CD4-positive, alpha-beta memory T cell (primary cell): ENCODE measurements around the gene KBTBD12. TPM values are rescaled to one million over a fixed set of nuclear protein-coding genes. Genes with fewer than 3 reads are reported as not detected.

Experiments used
- CTCF ChIA-PET: fragments of 350-600 bp; sonication (Branson Sonifier 250); formaldehyde crosslinking; loops from one replicate; lab custom pipeline; 2021; ENCODE audit warnings: inconsistent platforms; ENCODE audit not compliant: partially characterized antibody; lab: Charles Lee
- POLR2A ChIA-PET: fragments of 350-600 bp; sonication (Branson Sonifier 250); formaldehyde crosslinking; loops from one replicate; lab custom pipeline; 2021; ENCODE audit not compliant: partially characterized antibody; lab: Charles Lee
- DNase-seq, 5 donors: peaks; one replicate each; pipeline versions ENCODE4 v3.0.0 to v3.0.0-alpha.2; 2020 to 2022; ENCODE audit warnings: mixed read lengths in 1 of 5
- H3K27ac ChIP-seq: one replicate; pipeline ENCODE4 v1.7.0; 2013; ENCODE audit warnings: low read depth, low read length
- H3K27me3 ChIP-seq: 2 replicates; pipeline ENCODE4 v1.7.0; 2013; ENCODE audit warnings: mild to moderate bottlenecking, low read length, moderate library complexity; ENCODE audit not compliant: insufficient read depth
- H3K36me3 ChIP-seq: 2 replicates; pipeline ENCODE4 v1.7.0; 2013; ENCODE audit warnings: mild to moderate bottlenecking, low read length, moderate library complexity; ENCODE audit not compliant: insufficient read depth
- H3K4me1 ChIP-seq: 2 replicates; pipeline ENCODE4 v1.7.0; 2013; ENCODE audit warnings: mild to moderate bottlenecking, low read length, moderate library complexity; ENCODE audit not compliant: insufficient read depth
- H3K4me3 ChIP-seq, 2 donors: one replicate each; pipeline ENCODE4 v1.7.0; 2013; ENCODE audit warnings: low read length in 2 of 2, mild to moderate bottlenecking in 1 of 2
- H3K9me3 ChIP-seq, 2 donors: one replicate each; pipeline ENCODE4 v1.7.0; 2013; ENCODE audit warnings: low read length in 2 of 2, control low read depth in 1 of 2; ENCODE audit not compliant: control insufficient read depth in 1 of 2
- H3K27ac Mint-ChIP-seq, 7 donors: one replicate each; pipeline ENCODE4 v1.8.0; 2020 to 2021; ENCODE audit warnings: mixed read lengths in 7 of 7, mild to moderate bottlenecking in 6 of 7, inconsistent platforms in 3 of 7, moderate library complexity in 3 of 7
- H3K27me3 Mint-ChIP-seq, 2 donors: one replicate each; pipeline ENCODE4 v1.8.0; 2020 to 2021; ENCODE audit warnings: mixed read lengths in 2 of 2
- H3K36me3 Mint-ChIP-seq, 2 donors: one replicate each; pipeline ENCODE4 v1.8.0; 2020 to 2021; ENCODE audit warnings: mixed read lengths in 2 of 2, inconsistent platforms in 1 of 2, mild to moderate bottlenecking in 1 of 2
- H3K4me1 Mint-ChIP-seq, 4 donors: one replicate each; pipeline ENCODE4 v1.8.0; 2020 to 2021; ENCODE audit warnings: mixed read lengths in 4 of 4, mild to moderate bottlenecking in 1 of 4
- H3K4me3 Mint-ChIP-seq, 8 donors: one replicate each; pipeline ENCODE4 v1.8.0; 2020 to 2021; ENCODE audit warnings: mixed read lengths in 8 of 8, mild to moderate bottlenecking in 7 of 8, moderate library complexity in 6 of 8, inconsistent platforms in 3 of 8
- H3K9me3 Mint-ChIP-seq, 8 donors: one replicate each; pipeline ENCODE4 v1.8.0; 2020 to 2021; ENCODE audit warnings: mixed read lengths in 8 of 8, mild to moderate bottlenecking in 5 of 8, inconsistent platforms in 3 of 8, moderate library complexity in 1 of 8
- intact Hi-C: fragments of 100-400 bp; cut with micrococcal nuclease; formaldehyde crosslinking; loops from one replicate; pipeline ENCODE4 v1.15.1; 2023
- polyA plus RNA-seq, 2 donors: library from polyadenylated mRNA; unstranded; fragments of 300-500 nt; fragmentation: Illumina TruSeq; gene quantifications; one replicate each; pipeline ENCODE4 v1.2.3, GENCODE V29; 2021
- total RNA-seq, 2 experiments: library from RNA; stranded (reverse); gene quantifications; one replicate each; pipeline ENCODE4 v1.2.3, GENCODE V29; 2021

Gene KBTBD12
- total and polyA plus RNA-seq, 4 experiments from 2014 or later, result 0.06 TPM; not detected in 3

DNA sequence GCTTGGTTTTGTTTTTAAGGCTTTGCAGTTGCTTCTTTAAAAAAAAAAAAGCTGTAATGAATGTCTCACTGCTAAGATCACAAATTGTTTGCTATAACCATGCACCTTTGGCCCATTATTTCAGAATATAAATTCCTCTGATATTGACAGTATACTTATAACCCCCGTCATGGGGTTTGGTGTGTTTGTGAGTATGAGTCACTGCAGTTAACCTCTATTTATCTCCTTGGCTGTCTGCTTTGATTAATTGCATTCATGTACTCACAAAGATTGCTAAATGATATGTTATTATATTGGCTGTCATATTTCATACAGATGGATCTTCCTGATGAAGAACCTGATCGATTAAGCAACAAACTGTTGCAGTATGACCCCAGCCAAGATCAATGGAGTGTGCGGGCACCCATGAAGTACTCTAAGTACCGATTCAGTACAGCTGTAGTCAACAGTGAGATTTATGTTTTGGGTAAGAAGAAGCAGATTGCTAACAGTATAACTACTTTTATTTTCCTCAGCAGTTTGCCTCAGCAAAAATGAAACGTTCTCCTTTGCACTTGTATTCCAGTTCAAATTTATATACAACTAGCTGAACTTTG lies 14.9 kb downstream of the KBTBD12 start:
- peaks cover 30 to 32% of the 10 kb centered on the region in 2 donors for H3K27me3 Mint-ChIP-seq
- intact Hi-C loops, result no loop called here

DNA sequence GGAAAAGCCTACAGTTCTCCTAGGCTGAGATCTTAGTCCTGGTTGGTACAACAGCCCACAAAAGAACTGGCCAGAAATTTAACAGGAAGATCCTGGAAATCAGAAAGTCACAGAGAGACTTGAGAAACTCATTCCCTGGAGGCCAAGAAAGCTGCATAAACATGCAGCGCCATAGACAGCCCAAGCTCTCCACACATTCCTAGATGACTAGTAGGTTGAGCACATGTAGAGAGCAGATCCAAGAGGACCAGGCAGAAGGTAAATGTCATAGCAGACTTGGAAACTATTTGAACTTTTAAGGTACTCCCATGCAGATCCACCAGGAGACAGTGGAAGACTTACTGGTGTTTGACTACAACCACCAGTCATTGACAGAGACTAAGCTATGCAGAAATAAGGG lies 18.4 kb downstream of the KBTBD12 start:
- peaks cover 0 to 4% (median 0%) of the 10 kb centered on the region in 8 donors for H3K9me3 Mint-ChIP-seq
- no peaks in the 10 kb centered on the region for H3K27me3 ChIP-seq
- peaks cover 25 to 26% of the 10 kb centered on the region in 2 donors for H3K27me3 Mint-ChIP-seq
- intact Hi-C loops, result no loop called here
- H3K4me3 Mint-ChIP-seq, result no peak overlapping the region
- DNase-seq, result no peak
- H3K36me3 ChIP-seq, result no peaks in the 10 kb centered on the region
- CTCF ChIA-PET, result no interaction called here
- no peak overlapping the region for H3K27ac ChIP-seq
- peak overlapping the region in 1 of 7 donors; percentile 0 for H3K27ac Mint-ChIP-seq
- no peaks in the 10 kb centered on the region for H3K9me3 ChIP-seq
- no peak overlapping the region for H3K4me3 ChIP-seq
- no peaks in the 10 kb centered on the region for H3K36me3 Mint-ChIP-seq
- H3K4me1 Mint-ChIP-seq, result no peaks in the 10 kb centered on the region
- no peaks in the 10 kb centered on the region for H3K4me1 ChIP-seq
- POLR2A ChIA-PET, result no interaction called here

More for the DNA sequence above, 14.9 kb downstream of the KBTBD12 start:
- Mint-ChIP-seq H3K4me3 (no peak overlapping the region), H3K9me3 (peaks cover 0 to 4% (median 0%) of the 10 kb centered on the region in 8 donors), H3K36me3 (no peaks in the 10 kb centered on the region), H3K4me1 (peaks cover 0 to 5% (median 3%) of the 10 kb centered on the region in 4 donors), H3K27ac (no peak overlapping the region)
- DNase-seq, result no peak
- Histone ChIP-seq H3K27me3 (no peaks in the 10 kb centered on the region), H3K9me3 (no peaks in the 10 kb centered on the region), H3K4me3 (no peak overlapping the region), H3K4me1 (no peaks in the 10 kb centered on the region), H3K27ac (no peak overlapping the region), H3K36me3 (no peaks in the 10 kb centered on the region)
- POLR2A ChIA-PET, result no interaction called here
- CTCF ChIA-PET, result no interaction called here

DNA sequence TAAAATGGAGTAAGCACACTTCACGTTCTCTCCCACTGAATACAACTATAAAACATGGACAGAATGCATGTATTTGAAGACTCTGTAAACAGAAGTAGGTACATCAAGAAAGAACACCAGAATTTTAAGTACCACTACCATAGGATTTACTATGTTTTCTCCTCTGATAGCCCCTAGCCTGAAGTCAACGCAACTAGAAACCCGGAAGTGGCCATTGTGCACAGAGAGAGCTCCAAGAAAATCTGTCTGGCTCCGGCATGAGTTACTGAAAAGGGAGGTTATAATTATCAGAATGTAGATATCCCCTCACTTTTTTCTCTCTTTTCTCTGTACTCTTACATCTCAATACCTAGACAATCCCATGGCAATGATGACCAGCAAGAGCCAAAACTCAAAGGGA lies 23.8 kb downstream of the KBTBD12 start:
- Histone ChIP-seq H3K4me1 (no peaks in the 10 kb centered on the region), H3K4me3 (no peak overlapping the region), H3K27me3 (peaks cover 5% of the 10 kb centered on the region), H3K9me3 (no peaks in the 10 kb centered on the region), H3K27ac (no peak overlapping the region), H3K36me3 (no peaks in the 10 kb centered on the region)
- peaks cover 0 to 2% of the 10 kb centered on the region in 2 donors for H3K36me3 Mint-ChIP-seq
- H3K27me3 Mint-ChIP-seq, result peaks cover 8 to 12% of the 10 kb centered on the region in 2 donors
- no peak for DNase-seq
- intact Hi-C loops, result no loop called here
- no peak overlapping the region for H3K27ac Mint-ChIP-seq
- ChIA-PET CTCF (no interaction called here), POLR2A (no interaction called here)
- no peak overlapping the region for H3K4me3 Mint-ChIP-seq
- H3K9me3 Mint-ChIP-seq, result peaks cover 5 to 24% (median 12%) of the 10 kb centered on the region in 8 donors
- no peaks in the 10 kb centered on the region for H3K4me1 Mint-ChIP-seq

DNA sequence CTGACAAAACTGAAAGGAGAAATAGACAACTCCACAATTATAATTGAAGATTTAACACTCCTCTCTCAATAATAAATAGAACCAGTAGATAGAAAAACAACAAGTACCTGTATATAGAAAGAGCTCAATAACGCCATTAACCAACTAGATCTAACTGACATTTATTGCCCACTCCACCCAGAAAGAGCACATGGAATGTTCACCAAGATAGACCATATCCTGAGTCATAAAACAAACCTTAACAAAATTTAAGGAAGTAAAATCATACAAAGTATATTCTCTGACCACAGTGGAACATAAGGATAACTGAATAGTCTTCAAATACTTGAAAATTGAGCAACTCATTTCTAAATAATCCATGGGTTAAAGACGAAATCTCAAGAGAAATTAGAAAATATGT lies 25.1 kb downstream of the KBTBD12 start:
- Histone ChIP-seq H3K4me1 (no peaks in the 10 kb centered on the region), H3K36me3 (no peaks in the 10 kb centered on the region), H3K9me3 (no peaks in the 10 kb centered on the region), H3K27ac (no peak overlapping the region), H3K4me3 (no peak overlapping the region), H3K27me3 (peaks cover 5% of the 10 kb centered on the region)
- H3K27me3 Mint-ChIP-seq, result peaks cover 2 to 9% of the 10 kb centered on the region in 2 donors
- peaks cover 0 to 2% of the 10 kb centered on the region in 2 donors for H3K36me3 Mint-ChIP-seq
- no peak for DNase-seq
- ChIA-PET POLR2A (no interaction called here), CTCF (no interaction called here)
- intact Hi-C loops, result no loop called here
- H3K9me3 Mint-ChIP-seq, result peaks cover 5 to 31% (median 14%) of the 10 kb centered on the region in 8 donors
- H3K4me3 Mint-ChIP-seq, result no peak overlapping the region
- H3K4me1 Mint-ChIP-seq, result no peaks in the 10 kb centered on the region
- no peak overlapping the region for H3K27ac Mint-ChIP-seq

DNA sequence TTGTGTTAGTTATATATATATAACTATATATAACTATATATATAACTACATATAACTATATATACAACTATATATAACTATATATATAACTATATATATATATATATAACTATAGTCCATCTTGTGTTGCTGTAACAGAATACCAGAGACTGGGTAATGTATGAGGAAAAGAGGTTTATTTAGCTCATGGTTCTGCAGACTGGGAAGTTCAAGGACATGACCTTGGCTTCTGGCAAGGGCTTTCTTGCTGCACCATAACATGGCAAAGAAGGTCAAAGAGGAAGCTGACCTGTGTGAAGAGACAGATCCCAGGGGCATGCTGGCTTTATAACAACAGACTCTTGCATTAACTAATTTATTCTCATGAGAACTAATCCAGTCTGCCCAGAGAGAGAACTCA lies 27.6 kb downstream of the KBTBD12 start:
- intact Hi-C loops, result no loop called here
- no peaks in the 10 kb centered on the region for H3K36me3 ChIP-seq
- H3K27ac ChIP-seq, result no peak overlapping the region
- no peak overlapping the region for H3K4me3 Mint-ChIP-seq
- no peak overlapping the region for H3K27ac Mint-ChIP-seq
- peaks cover 5% of the 10 kb centered on the region for H3K27me3 ChIP-seq
- no peak overlapping the region for H3K4me3 ChIP-seq
- peaks cover 9 to 18% of the 10 kb centered on the region in 2 donors for H3K27me3 Mint-ChIP-seq
- ChIA-PET CTCF (no interaction called here), POLR2A (no interaction called here)
- H3K9me3 Mint-ChIP-seq, result peaks cover 5 to 31% (median 14%) of the 10 kb centered on the region in 8 donors
- no peaks in the 10 kb centered on the region for H3K4me1 ChIP-seq
- H3K9me3 ChIP-seq, result no peaks in the 10 kb centered on the region
- peaks cover 0 to 2% of the 10 kb centered on the region in 2 donors for H3K36me3 Mint-ChIP-seq
- no peak for DNase-seq
- H3K4me1 Mint-ChIP-seq, result no peaks in the 10 kb centered on the region

DNA sequence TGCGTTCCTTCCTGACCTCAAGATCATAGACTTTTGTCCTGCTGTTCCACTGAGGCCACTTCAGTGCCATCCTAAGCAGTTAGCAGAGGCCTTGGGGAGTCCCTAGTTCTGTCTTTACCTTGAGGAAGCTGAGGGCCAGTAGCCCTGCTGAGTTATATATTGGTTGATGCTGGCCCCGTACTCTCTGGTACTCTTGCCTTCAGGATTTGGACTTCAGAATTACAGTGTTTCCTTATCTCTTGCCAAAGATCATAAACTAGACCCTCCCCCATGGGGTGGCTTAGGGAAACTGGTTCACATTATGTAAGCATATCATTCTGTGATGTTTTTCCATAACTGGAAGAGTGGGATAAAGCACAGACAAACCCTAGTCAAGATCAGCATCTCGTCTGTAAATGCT lies 33.2 kb downstream of the KBTBD12 start:
- Mint-ChIP-seq H3K9me3 (peaks cover 0 to 11% (median 4%) of the 10 kb centered on the region in 8 donors), H3K27ac (no peak overlapping the region), H3K36me3 (no peaks in the 10 kb centered on the region), H3K27me3 (peaks cover 22 to 32% of the 10 kb centered on the region in 2 donors), H3K4me3 (no peak overlapping the region), H3K4me1 (no peaks in the 10 kb centered on the region)
- Histone ChIP-seq H3K9me3 (no peaks in the 10 kb centered on the region), H3K4me3 (no peak overlapping the region), H3K27me3 (peaks cover 4% of the 10 kb centered on the region), H3K36me3 (no peaks in the 10 kb centered on the region), H3K4me1 (no peaks in the 10 kb centered on the region), H3K27ac (no peak overlapping the region)
- ChIA-PET CTCF (interaction anchor here (1.3 kb wide), 1 partner anchor 12 kb away, joined by 3 read pairs; no protein-coding TSS in a partner anchor), POLR2A (no interaction called here)
- DNase-seq, result no peak
- intact Hi-C loops, result no loop called here

DNA sequence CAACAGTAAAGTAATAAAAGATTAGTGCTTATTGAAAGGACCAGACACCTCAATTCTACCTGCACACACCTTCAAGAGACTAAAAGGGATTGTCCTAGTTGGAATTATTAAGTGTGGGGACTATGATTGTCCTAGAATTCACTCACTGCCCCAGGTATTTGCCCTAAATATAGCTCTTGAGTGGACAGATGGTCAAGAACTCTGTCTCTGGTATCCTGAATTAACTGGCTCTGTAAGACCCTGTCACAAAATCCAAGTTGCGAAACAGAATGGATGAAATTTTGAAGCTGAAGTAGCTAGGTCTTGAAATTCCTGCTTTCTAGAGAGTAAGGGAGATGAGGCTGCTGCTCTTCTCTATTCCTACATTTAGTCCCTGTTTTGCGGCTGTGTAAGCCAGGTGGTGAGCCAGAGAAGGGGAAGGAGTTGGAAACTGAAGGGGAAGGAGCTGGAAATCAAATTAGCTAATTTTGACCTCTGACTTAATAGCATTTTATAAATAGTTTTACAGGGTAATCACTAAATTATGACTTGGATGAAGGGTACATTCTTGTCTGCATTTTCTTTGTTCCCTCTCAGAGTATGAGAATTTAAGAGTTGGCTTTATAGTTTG lies 34.5 kb downstream of the KBTBD12 start:
- H3K27ac Mint-ChIP-seq, result no peak overlapping the region
- Histone ChIP-seq H3K4me3 (no peak overlapping the region), H3K27me3 (peaks cover 4% of the 10 kb centered on the region), H3K27ac (no peak overlapping the region), H3K36me3 (no peaks in the 10 kb centered on the region), H3K4me1 (no peaks in the 10 kb centered on the region), H3K9me3 (no peaks in the 10 kb centered on the region)
- ChIA-PET CTCF (interaction anchor here (1.3 kb wide), 1 partner anchor 11 kb away, joined by 3 read pairs; no protein-coding TSS in a partner anchor), POLR2A (no interaction called here)
- H3K4me1 Mint-ChIP-seq, result no peaks in the 10 kb centered on the region
- intact Hi-C loops, result no loop called here
- no peak for DNase-seq
- no peaks in the 10 kb centered on the region for H3K36me3 Mint-ChIP-seq
- peaks cover 23 to 36% of the 10 kb centered on the region in 2 donors for H3K27me3 Mint-ChIP-seq
- no peak overlapping the region for H3K4me3 Mint-ChIP-seq
- H3K9me3 Mint-ChIP-seq, result peaks cover 0 to 5% (median under 1%) of the 10 kb centered on the region in 8 donors
